Uterus (tissue), 4 donors: Measurements from ENCODE around the gene HS3ST4. TPM values are rescaled to one million over a fixed set of nuclear protein-coding genes. Genes with fewer than 3 reads are reported as not detected.
"Not testable (repeated sequence)": the region's sequence is repeated elsewhere in the genome, so short reads cannot be mapped to it uniquely, and the experiment has no call there.

ENCODE experiments used
- DNase-seq, 2 donors: peaks; one replicate each; pipeline ENCODE4 v3.0.0-alpha.2; 2019 to 2020
- H3K27ac ChIP-seq, 2 donors: fragments of 200-600 bp; sonication (generic); 1 replicate in 1 of 2; 2 replicates in 1 of 2; pipeline ENCODE4 v1.5.1; 2016 to 2018
- H3K27me3 ChIP-seq, 2 donors: fragments of 200-600 bp; sonication (generic); one replicate each; pipeline ENCODE4 v1.5.1; 2018 to 2019; ENCODE audit warnings: control low read depth in 1 of 2
- H3K36me3 ChIP-seq, 2 donors: fragments of 200-600 bp; sonication (generic); one replicate each; pipeline ENCODE4 v1.5.1; 2019; ENCODE audit warnings: control low read depth in 1 of 2
- H3K4me1 ChIP-seq, 2 donors: fragments of 200-600 bp; sonication (generic); one replicate each; pipeline ENCODE4 v1.5.1; 2018 to 2019; ENCODE audit warnings: control low read depth in 1 of 2
- H3K4me3 ChIP-seq, 2 donors: fragments of 200-600 bp; sonication (generic); 1 replicate in 1 of 2; 2 replicates in 1 of 2; pipeline ENCODE4 v1.5.1; 2018 to 2019; ENCODE audit warnings: mild to moderate bottlenecking in 1 of 2
- H3K9me3 ChIP-seq, 2 donors: fragments of 200-600 bp; sonication (generic); one replicate each; pipeline ENCODE4 v1.5.1; 2019; ENCODE audit warnings: control low read depth in 1 of 2
- POLR2A ChIP-seq, 2 donors: fragments of 450-650 bp; IDR thresholded peaks; one replicate each; pipeline ENCODE4 v1.6.1; 2016; ENCODE audit warnings: antibody characterized with exemption in 2 of 2, mild to moderate bottlenecking in 1 of 2, moderate library complexity in 1 of 2
- intact Hi-C: fragments of 100-400 bp; cut with DNase I; formaldehyde crosslinking; loops from one replicate; pipeline ENCODE4 v1.15.1; 2023; ENCODE audit warnings: low total_unique reads
- total RNA-seq, 4 donors: library from RNA; depleted of rRNA in 3 of 4; stranded (reverse); fragments of >200 nt in 3 of 4; gene quantifications; one replicate each; pipeline versions ENCODE4 v1.1.0 to v1.2.4, GENCODE V29; 2014 to 2023
- TF ChIP-seq, protein P1 (sequence below), 4 experiments: fragments of 200-600 bp in 2 of 4; fragments of 450-650 bp in 2 of 4; sonication (generic) in 2 of 4; IDR thresholded peaks; one replicate each; pipeline ENCODE4 v1.5.1; 2016 to 2019; ENCODE audit warnings: antibody characterized with exemption in 4 of 4, mild to moderate bottlenecking in 2 of 4, moderate library complexity in 1 of 4
- donor health status: DM: yes; HTN: yes; CAD: no.

Gene HS3ST4
- total RNA-seq, 4 donors from 2014 or later = 0.14 TPM; not detected in 3

DNA sequence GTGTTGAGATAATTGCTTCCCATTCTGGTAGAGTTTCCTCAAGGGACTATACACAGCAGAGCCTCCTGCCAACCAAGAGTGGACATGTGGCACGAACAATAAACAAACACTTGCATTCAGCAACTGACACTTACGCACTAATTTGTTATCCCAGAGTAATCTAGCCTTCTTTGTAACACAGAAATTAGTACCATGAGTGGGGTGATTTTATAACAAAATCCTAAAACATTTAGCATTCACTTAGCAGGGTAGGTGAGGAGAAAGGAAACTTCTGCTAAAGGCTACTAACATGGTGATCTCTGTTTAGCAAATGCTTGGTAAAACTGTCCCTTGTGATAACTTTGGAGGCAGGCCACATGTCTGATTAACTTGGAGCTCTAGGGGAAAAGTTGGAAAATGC is 325.2 kb downstream of the HS3ST4 start:
- intact Hi-C loops = no loop called here
- TF ChIP-seq POLR2A (IDR thresholded peaks at IDR 0.05) = no peak
- TF ChIP-seq, protein P1, sequence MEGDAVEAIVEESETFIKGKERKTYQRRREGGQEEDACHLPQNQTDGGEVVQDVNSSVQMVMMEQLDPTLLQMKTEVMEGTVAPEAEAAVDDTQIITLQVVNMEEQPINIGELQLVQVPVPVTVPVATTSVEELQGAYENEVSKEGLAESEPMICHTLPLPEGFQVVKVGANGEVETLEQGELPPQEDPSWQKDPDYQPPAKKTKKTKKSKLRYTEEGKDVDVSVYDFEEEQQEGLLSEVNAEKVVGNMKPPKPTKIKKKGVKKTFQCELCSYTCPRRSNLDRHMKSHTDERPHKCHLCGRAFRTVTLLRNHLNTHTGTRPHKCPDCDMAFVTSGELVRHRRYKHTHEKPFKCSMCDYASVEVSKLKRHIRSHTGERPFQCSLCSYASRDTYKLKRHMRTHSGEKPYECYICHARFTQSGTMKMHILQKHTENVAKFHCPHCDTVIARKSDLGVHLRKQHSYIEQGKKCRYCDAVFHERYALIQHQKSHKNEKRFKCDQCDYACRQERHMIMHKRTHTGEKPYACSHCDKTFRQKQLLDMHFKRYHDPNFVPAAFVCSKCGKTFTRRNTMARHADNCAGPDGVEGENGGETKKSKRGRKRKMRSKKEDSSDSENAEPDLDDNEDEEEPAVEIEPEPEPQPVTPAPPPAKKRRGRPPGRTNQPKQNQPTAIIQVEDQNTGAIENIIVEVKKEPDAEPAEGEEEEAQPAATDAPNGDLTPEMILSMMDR (IDR thresholded peaks at IDR 0.05) = no peak
- no peak for DNase-seq

GRCh38 chr16:26019381-26020242 is 327.9 kb downstream of the HS3ST4 start:
- no peaks in the 10 kb centered on the region for H3K9me3 ChIP-seq
- no peaks in the 10 kb centered on the region for H3K4me1 ChIP-seq
- intact Hi-C loops = no loop called here
- no peaks in the 10 kb centered on the region for H3K27me3 ChIP-seq
- H3K36me3 ChIP-seq = no peaks in the 10 kb centered on the region
- no peak for DNase-seq
- TF ChIP-seq, protein P1 (IDR thresholded peaks at IDR 0.05) = no peak
- TF ChIP-seq POLR2A (IDR thresholded peaks at IDR 0.05) = no peak
- H3K4me3 ChIP-seq = no peak overlapping the region
- H3K27ac ChIP-seq = no peak overlapping the region

More for the DNA sequence above, 325.2 kb downstream of the HS3ST4 start:
- no peaks in the 10 kb centered on the region for H3K36me3 ChIP-seq
- H3K4me1 ChIP-seq = no peaks in the 10 kb centered on the region
- no peak overlapping the region for H3K27ac ChIP-seq
- H3K27me3 ChIP-seq = no peaks in the 10 kb centered on the region
- H3K9me3 ChIP-seq = no peaks in the 10 kb centered on the region
- H3K4me3 ChIP-seq = no peak overlapping the region

DNA sequence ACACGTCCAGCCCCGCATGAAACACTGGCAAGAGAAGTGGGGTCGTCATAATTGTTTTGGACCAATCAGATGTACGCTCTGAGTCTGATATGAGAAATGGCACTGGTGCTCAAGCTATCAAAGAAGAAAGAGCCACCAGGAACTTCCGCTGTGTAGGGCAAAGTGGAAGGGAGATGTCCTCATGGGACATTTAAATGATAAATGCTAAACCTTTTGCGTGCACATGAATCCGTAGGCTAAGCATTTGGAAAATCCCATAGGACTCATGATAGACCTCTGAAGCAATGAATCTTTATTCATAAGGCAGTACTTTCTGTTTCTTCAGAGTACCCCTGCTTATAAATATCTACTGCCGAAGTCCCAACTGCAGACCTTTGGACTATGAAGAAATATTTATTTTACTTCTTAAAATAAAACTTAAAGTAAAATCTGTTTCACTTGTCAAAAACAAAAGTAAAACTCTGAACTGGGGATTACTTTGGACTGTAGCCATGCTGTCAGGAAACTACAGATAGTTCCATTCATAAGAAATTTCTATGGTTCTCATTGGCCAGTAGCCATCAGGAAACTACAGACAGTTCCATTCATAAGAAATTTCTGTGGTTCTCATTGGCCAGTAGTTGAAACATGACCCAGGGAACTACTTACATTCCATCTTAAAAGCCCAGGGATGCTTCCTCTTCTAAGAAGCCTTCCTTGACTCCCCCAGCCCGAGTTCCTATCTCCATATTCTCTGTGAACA is 335.1 kb downstream of the HS3ST4 start:
- Histone ChIP-seq H3K9me3 (no peaks in the 10 kb centered on the region), H3K27ac (no peak overlapping the region), H3K4me3 (no peak overlapping the region), H3K27me3 (no peaks in the 10 kb centered on the region), H3K4me1 (no peaks in the 10 kb centered on the region), H3K36me3 (no peaks in the 10 kb centered on the region)
- DNase-seq = no peak
- TF ChIP-seq POLR2A (IDR thresholded peaks at IDR 0.05) = no peak
- TF ChIP-seq, protein P1 (IDR thresholded peaks at IDR 0.05) = no peak
- intact Hi-C loops = no loop called here

GRCh38 chr16:26031286-26031685 is 339.5 kb downstream of the HS3ST4 start:
- intact Hi-C loops = no loop called here
- Histone ChIP-seq H3K4me1 (no peaks in the 10 kb centered on the region), H3K9me3 (no peaks in the 10 kb centered on the region), H3K27me3 (no peaks in the 10 kb centered on the region), H3K36me3 (no peaks in the 10 kb centered on the region), H3K27ac (no peak overlapping the region), H3K4me3 (no peak overlapping the region)
- no peak for TF ChIP-seq POLR2A (IDR thresholded peaks at IDR 0.05)
- TF ChIP-seq, protein P1 (IDR thresholded peaks at IDR 0.05) = no peak
- DNase-seq = no peak

GRCh38 chr16:26032661-26033060 is 340.9 kb downstream of the HS3ST4 start:
- DNase-seq, H3K27ac ChIP-seq, H3K27me3 ChIP-seq, intact Hi-C loops, H3K4me3 ChIP-seq, H3K4me1 ChIP-seq, H3K36me3 ChIP-seq, H3K9me3 ChIP-seq: not testable (repeated sequence)
